SK-N-SH treated with all-trans-retinoic acid at 6 μM for 48 hours (cell line): Measurements from ENCODE around the gene B4GAT1.

Source experiments
- CREB5 ChIP-seq: fragments of 250-450 bp; sonication (Bioruptor Pico); IDR thresholded peaks from 2 replicates; pipeline ENCODE4 v1.5.1; 2020; ENCODE audit warnings: low read depth, mild to moderate bottlenecking, moderate library complexity
- RARB ChIP-seq: fragments of 250-450 bp; sonication (Bioruptor Pico); IDR thresholded peaks from 2 replicates; pipeline ENCODE4 v1.8.0; 2021; ENCODE audit warnings: mild to moderate bottlenecking, moderate library complexity
- TSHZ2 ChIP-seq: fragments of 250-450 bp; sonication (Bioruptor Pico); IDR thresholded peaks from 2 replicates; pipeline ENCODE4 v1.5.0; 2020; ENCODE audit warnings: mild to moderate bottlenecking, moderate library complexity

GRCh38 chr11:66311965-66312548, 35.4 kb downstream of the B4GAT1 start:
- TF ChIP-seq TSHZ2 (CRISPR knock-in tag) (no peak), RARB (no peak), CREB5 (CRISPR knock-in tag) (no peak)
